CD4-positive, alpha-beta T cell treated with Interleukin-21 for 1 hour (primary cell): ENCODE measurements around the gene CDO1.
"Not testable (repeated sequence)": the region's sequence is repeated elsewhere in the genome, so short reads cannot be mapped to it uniquely, and the experiment has no call there.

Experiments
- DNase-seq: peaks from one replicate; pipeline ENCODE4 v3.0.0-alpha.2; 2020

Gene CDO1

GRCh38 chr5:115825948-115826347 is 9.5 kb upstream of the CDO1 start:
- no peak for DNase-seq

- not testable (repeated sequence) for DNase-seq
Observed at GRCh38 chr5:115824983-115825382, 8.5 kb upstream of the CDO1 start.

GRCh38 chr5:115820846-115821245 is 4.4 kb upstream of the CDO1 start:
- DNase-seq: no peak

- DNase-seq: no peak
Observed at GRCh38 chr5:115818821-115819220, 2.4 kb upstream of the CDO1 start.

- DNase-seq: no peak
Observed at GRCh38 chr5:115817386-115817785, 927 bp upstream of the CDO1 start.

GRCh38 chr5:115815693-115816225 is 700 bp downstream of the CDO1 start:
- no peak for DNase-seq

- DNase-seq: no peak
Observed at GRCh38 chr5:115815006-115815692, 1.3 kb downstream of the CDO1 start.

GRCh38 chr5:115813719-115814118 is 2.7 kb downstream of the CDO1 start:
- DNase-seq: no peak

GRCh38 chr5:115812372-115812771 is 4.1 kb downstream of the CDO1 start:
- DNase-seq: no peak

- no peak for DNase-seq
Observed at GRCh38 chr5:115811406-115811805, 5.1 kb downstream of the CDO1 start.

- DNase-seq: no peak
Observed at GRCh38 chr5:115810761-115811160, 5.7 kb downstream of the CDO1 start.

GRCh38 chr5:115809946-115810345 is 6.5 kb downstream of the CDO1 start:
- DNase-seq: no peak

- not testable (repeated sequence) for DNase-seq
Observed at GRCh38 chr5:115808066-115808465, 8.4 kb downstream of the CDO1 start.

GRCh38 chr5:115807654-115808052 is 8.8 kb downstream of the CDO1 start:
- DNase-seq: no peak

GRCh38 chr5:115806986-115807653 is 9.3 kb downstream of the CDO1 start:
- no peak for DNase-seq

- no peak for DNase-seq
Observed at GRCh38 chr5:115801984-115802383, 14.5 kb downstream of the CDO1 start.

- DNase-seq: no peak
Observed at GRCh38 chr5:115801152-115801551, 15.3 kb downstream of the CDO1 start.

GRCh38 chr5:115800108-115800507 is 16.4 kb downstream of the CDO1 start:
- no peak for DNase-seq

GRCh38 chr5:115798252-115798651 is 18.2 kb downstream of the CDO1 start:
- no peak for DNase-seq

- DNase-seq: no peak
Observed at GRCh38 chr5:115796656-115797055, 19.8 kb downstream of the CDO1 start.

- no peak for DNase-seq
Observed at GRCh38 chr5:115795700-115796099, 20.8 kb downstream of the CDO1 start.

GRCh38 chr5:115788440-115788839 is 28.0 kb downstream of the CDO1 start:
- no peak for DNase-seq

GRCh38 chr5:115787426-115787825 is 29.0 kb downstream of the CDO1 start:
- DNase-seq: no peak

- DNase-seq: no peak
Observed at GRCh38 chr5:115785381-115786065, 30.9 kb downstream of the CDO1 start.
